ENCODE results near the gene WDR20. TPM values are rescaled to one million over a fixed set of nuclear protein-coding genes. Genes with fewer than 3 reads are reported as not detected.

The WDR20 gene
- total RNA-seq, 1 experiment from 2014 or later = 25.6 TPM

DNA sequence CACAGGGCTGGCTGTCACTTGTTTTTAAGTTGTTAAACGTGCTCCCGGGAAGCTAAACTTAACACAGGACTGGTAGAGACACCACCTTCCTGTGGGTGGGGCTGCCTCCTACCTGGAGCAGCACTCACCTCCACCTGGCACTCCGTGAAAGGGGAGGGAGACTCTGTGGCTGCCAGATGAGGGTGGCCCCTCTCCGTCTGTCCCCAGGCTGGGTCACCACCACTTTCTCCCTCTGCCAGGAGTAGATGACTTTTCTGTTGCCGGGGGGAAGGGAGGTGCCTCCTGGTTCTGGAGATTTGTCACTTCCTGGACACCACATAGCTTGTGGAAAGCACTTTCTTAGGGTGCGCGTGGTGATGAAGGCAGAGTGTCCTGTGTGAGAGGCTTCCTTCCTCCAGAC, 81.3 kb downstream of the WDR20 start:
- no peak overlapping the region for H3K4me3 Mint-ChIP-seq
- no peak for DNase-seq (ENCODE audit: low spot score)
- peak; percentile 67 for ATAC-seq
- H3K27ac Mint-ChIP-seq = no peak overlapping the region
- TF ChIP-seq ZNF416 (CRISPR knock-in tag; IDR thresholded peaks at IDR 0.05) = no peak
- TF ChIP-seq ZNF671 (CRISPR knock-in tag; IDR thresholded peaks at IDR 0.05) = no peak
- TF ChIP-seq, protein P1, sequence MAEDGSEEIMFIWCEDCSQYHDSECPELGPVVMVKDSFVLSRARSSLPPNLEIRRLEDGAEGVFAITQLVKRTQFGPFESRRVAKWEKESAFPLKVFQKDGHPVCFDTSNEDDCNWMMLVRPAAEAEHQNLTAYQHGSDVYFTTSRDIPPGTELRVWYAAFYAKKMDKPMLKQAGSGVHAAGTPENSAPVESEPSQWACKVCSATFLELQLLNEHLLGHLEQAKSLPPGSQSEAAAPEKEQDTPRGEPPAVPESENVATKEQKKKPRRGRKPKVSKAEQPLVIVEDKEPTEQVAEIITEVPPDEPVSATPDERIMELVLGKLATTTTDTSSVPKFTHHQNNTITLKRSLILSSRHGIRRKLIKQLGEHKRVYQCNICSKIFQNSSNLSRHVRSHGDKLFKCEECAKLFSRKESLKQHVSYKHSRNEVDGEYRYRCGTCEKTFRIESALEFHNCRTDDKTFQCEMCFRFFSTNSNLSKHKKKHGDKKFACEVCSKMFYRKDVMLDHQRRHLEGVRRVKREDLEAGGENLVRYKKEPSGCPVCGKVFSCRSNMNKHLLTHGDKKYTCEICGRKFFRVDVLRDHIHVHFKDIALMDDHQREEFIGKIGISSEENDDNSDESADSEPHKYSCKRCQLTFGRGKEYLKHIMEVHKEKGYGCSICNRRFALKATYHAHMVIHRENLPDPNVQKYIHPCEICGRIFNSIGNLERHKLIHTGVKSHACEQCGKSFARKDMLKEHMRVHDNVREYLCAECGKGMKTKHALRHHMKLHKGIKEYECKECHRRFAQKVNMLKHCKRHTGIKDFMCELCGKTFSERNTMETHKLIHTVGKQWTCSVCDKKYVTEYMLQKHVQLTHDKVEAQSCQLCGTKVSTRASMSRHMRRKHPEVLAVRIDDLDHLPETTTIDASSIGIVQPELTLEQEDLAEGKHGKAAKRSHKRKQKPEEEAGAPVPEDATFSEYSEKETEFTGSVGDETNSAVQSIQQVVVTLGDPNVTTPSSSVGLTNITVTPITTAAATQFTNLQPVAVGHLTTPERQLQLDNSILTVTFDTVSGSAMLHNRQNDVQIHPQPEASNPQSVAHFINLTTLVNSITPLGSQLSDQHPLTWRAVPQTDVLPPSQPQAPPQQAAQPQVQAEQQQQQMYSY (CRISPR knock-in tag; IDR thresholded peaks at IDR 0.05) = no peak
- no peak for TF ChIP-seq KAT7 (CRISPR knock-in tag; IDR thresholded peaks at IDR 0.05; ENCODE audit: borderline replicate concordance)
- no peak for TF ChIP-seq ATF1 (CRISPR knock-in tag; IDR thresholded peaks at IDR 0.05)
- TF ChIP-seq, protein P2, sequence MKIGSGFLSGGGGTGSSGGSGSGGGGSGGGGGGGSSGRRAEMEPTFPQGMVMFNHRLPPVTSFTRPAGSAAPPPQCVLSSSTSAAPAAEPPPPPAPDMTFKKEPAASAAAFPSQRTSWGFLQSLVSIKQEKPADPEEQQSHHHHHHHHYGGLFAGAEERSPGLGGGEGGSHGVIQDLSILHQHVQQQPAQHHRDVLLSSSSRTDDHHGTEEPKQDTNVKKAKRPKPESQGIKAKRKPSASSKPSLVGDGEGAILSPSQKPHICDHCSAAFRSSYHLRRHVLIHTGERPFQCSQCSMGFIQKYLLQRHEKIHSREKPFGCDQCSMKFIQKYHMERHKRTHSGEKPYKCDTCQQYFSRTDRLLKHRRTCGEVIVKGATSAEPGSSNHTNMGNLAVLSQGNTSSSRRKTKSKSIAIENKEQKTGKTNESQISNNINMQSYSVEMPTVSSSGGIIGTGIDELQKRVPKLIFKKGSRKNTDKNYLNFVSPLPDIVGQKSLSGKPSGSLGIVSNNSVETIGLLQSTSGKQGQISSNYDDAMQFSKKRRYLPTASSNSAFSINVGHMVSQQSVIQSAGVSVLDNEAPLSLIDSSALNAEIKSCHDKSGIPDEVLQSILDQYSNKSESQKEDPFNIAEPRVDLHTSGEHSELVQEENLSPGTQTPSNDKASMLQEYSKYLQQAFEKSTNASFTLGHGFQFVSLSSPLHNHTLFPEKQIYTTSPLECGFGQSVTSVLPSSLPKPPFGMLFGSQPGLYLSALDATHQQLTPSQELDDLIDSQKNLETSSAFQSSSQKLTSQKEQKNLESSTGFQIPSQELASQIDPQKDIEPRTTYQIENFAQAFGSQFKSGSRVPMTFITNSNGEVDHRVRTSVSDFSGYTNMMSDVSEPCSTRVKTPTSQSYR (CRISPR knock-in tag; IDR thresholded peaks at IDR 0.05) = no peak
- TF ChIP-seq NFATC4 (CRISPR knock-in tag; IDR thresholded peaks at IDR 0.05) = no peak
- no peak for TF ChIP-seq MYBL2 (CRISPR knock-in tag; IDR thresholded peaks at IDR 0.05)
- no peak for TF ChIP-seq ZNF317 (CRISPR knock-in tag; IDR thresholded peaks at IDR 0.05; ENCODE audit: borderline replicate concordance, low read depth)
- TF ChIP-seq ZNF232 (CRISPR knock-in tag; IDR thresholded peaks at IDR 0.05) = no peak
- no peak for TF ChIP-seq ESRRA (CRISPR knock-in tag; IDR thresholded peaks at IDR 0.05; ENCODE audit: borderline replicate concordance)
- TF ChIP-seq, protein P3, sequence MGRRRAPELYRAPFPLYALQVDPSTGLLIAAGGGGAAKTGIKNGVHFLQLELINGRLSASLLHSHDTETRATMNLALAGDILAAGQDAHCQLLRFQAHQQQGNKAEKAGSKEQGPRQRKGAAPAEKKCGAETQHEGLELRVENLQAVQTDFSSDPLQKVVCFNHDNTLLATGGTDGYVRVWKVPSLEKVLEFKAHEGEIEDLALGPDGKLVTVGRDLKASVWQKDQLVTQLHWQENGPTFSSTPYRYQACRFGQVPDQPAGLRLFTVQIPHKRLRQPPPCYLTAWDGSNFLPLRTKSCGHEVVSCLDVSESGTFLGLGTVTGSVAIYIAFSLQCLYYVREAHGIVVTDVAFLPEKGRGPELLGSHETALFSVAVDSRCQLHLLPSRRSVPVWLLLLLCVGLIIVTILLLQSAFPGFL (CRISPR knock-in tag; IDR thresholded peaks at IDR 0.05; ENCODE audit: borderline replicate concordance) = no peak
- TF ChIP-seq, protein P4, sequence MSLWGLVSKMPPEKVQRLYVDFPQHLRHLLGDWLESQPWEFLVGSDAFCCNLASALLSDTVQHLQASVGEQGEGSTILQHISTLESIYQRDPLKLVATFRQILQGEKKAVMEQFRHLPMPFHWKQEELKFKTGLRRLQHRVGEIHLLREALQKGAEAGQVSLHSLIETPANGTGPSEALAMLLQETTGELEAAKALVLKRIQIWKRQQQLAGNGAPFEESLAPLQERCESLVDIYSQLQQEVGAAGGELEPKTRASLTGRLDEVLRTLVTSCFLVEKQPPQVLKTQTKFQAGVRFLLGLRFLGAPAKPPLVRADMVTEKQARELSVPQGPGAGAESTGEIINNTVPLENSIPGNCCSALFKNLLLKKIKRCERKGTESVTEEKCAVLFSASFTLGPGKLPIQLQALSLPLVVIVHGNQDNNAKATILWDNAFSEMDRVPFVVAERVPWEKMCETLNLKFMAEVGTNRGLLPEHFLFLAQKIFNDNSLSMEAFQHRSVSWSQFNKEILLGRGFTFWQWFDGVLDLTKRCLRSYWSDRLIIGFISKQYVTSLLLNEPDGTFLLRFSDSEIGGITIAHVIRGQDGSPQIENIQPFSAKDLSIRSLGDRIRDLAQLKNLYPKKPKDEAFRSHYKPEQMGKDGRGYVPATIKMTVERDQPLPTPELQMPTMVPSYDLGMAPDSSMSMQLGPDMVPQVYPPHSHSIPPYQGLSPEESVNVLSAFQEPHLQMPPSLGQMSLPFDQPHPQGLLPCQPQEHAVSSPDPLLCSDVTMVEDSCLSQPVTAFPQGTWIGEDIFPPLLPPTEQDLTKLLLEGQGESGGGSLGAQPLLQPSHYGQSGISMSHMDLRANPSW (CRISPR knock-in tag; conservative IDR thresholded peaks at IDR 0.05; ENCODE audit: low read depth) = no peak
- TF ChIP-seq ZNF263 (CRISPR knock-in tag; IDR thresholded peaks at IDR 0.05; ENCODE audit: low read depth) = no peak
- TF ChIP-seq JUN (CRISPR knock-in tag; IDR thresholded peaks at IDR 0.05) = no peak
- TF ChIP-seq GRHL2 (CRISPR knock-in tag; IDR thresholded peaks at IDR 0.05; ENCODE audit: insufficient replicate concordance, severe bottlenecking) = no peak
- TF ChIP-seq IRF2 (CRISPR knock-in tag; IDR thresholded peaks at IDR 0.05; ENCODE audit: borderline replicate concordance, low read depth) = no peak
- TF ChIP-seq, protein P5, sequence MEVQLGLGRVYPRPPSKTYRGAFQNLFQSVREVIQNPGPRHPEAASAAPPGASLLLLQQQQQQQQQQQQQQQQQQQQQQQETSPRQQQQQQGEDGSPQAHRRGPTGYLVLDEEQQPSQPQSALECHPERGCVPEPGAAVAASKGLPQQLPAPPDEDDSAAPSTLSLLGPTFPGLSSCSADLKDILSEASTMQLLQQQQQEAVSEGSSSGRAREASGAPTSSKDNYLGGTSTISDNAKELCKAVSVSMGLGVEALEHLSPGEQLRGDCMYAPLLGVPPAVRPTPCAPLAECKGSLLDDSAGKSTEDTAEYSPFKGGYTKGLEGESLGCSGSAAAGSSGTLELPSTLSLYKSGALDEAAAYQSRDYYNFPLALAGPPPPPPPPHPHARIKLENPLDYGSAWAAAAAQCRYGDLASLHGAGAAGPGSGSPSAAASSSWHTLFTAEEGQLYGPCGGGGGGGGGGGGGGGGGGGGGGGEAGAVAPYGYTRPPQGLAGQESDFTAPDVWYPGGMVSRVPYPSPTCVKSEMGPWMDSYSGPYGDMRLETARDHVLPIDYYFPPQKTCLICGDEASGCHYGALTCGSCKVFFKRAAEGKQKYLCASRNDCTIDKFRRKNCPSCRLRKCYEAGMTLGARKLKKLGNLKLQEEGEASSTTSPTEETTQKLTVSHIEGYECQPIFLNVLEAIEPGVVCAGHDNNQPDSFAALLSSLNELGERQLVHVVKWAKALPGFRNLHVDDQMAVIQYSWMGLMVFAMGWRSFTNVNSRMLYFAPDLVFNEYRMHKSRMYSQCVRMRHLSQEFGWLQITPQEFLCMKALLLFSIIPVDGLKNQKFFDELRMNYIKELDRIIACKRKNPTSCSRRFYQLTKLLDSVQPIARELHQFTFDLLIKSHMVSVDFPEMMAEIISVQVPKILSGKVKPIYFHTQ (CRISPR knock-in tag; IDR thresholded peaks at IDR 0.05) = no peak
- CTCF ChIA-PET = interaction anchor here (0.5 to 1.9 kb wide), 3 partner anchors 12 to 93 kb away, joined by 3 to 14 read pairs (median 3); no protein-coding TSS in a partner anchor
- H3K36me3 Mint-ChIP-seq = peaks cover 10% of the 10 kb centered on the region
- peaks cover 24% of the 10 kb centered on the region for H3K4me1 Mint-ChIP-seq
- no peaks in the 10 kb centered on the region for H3K9me3 Mint-ChIP-seq
- POLR2A ChIA-PET = interaction anchor here (0.6 kb wide), 1 partner anchor 96 kb away, joined by 3 read pairs; no protein-coding TSS in a partner anchor
- H3K27me3 Mint-ChIP-seq (ENCODE audit: low read depth) = no peaks in the 10 kb centered on the region

All from WTC11 (cell line).